H9 (cell line): ENCODE data around the gene WDR13. TPM values are rescaled to one million over a fixed set of nuclear protein-coding genes. Genes with fewer than 3 reads are reported as not detected.

Experiments used
- DNase-seq: peaks from one replicate; pipeline ENCODE4 v3.0.0-alpha.2; 2017
- H2AFZ ChIP-seq: one replicate; pipeline ENCODE4 v1.6.1; 2013; ENCODE audit warnings: mild to moderate bottlenecking, low read length, control low read depth, moderate library complexity
- H2AK5ac ChIP-seq: 2 replicates; pipeline ENCODE4 v1.6.1; 2013; ENCODE audit warnings: low read length, control low read depth, mixed read lengths; ENCODE audit not compliant: insufficient read length
- H2BK120ac ChIP-seq: one replicate; pipeline ENCODE4 v1.6.1; 2013; ENCODE audit warnings: low read depth, mild to moderate bottlenecking, low read length, control low read depth, inconsistent platforms; ENCODE audit not compliant: poor library complexity, severe bottlenecking
- H2BK12ac ChIP-seq: 2 replicates; pipeline ENCODE4 v1.6.1; 2013; ENCODE audit warnings: low read length, control low read depth, mixed read lengths, low read depth; ENCODE audit not compliant: insufficient read length
- H2BK15ac ChIP-seq: 2 replicates; pipeline ENCODE4 v1.6.1; 2013; ENCODE audit warnings: low read depth, low read length, control low read depth
- H2BK20ac ChIP-seq: one replicate; pipeline ENCODE4 v1.6.1; 2013; ENCODE audit warnings: low read depth, mild to moderate bottlenecking, low read length, control low read depth, inconsistent platforms; ENCODE audit not compliant: poor library complexity, severe bottlenecking
- H2BK5ac ChIP-seq: 2 replicates; pipeline ENCODE4 v1.6.1; 2013; ENCODE audit warnings: low read length, control low read depth, mixed read lengths; ENCODE audit not compliant: insufficient read length
- H3K14ac ChIP-seq: 2 replicates; pipeline ENCODE4 v1.6.1; 2013; ENCODE audit warnings: low read length, control low read depth; ENCODE audit not compliant: insufficient read depth
- H3K18ac ChIP-seq: 2 replicates; pipeline ENCODE4 v1.6.1; 2013; ENCODE audit warnings: low read depth, mild to moderate bottlenecking, mixed read lengths, low read length, control low read depth; ENCODE audit not compliant: insufficient read length
- H3K23ac ChIP-seq: 2 replicates; pipeline ENCODE4 v1.6.1; 2013; ENCODE audit warnings: low read length, control low read depth, mixed read lengths, low read depth; ENCODE audit not compliant: insufficient read length
- H3K23me2 ChIP-seq: 2 replicates; pipeline ENCODE4 v1.6.1; 2013; ENCODE audit warnings: low read depth, mild to moderate bottlenecking, mixed read lengths, low read length, control low read depth; ENCODE audit not compliant: insufficient read length, poor library complexity, severe bottlenecking
- H3K27ac ChIP-seq: 2 replicates; pipeline ENCODE4 v1.5.1; 2013; ENCODE audit warnings: low read length, control low read depth, mixed read lengths, low read depth; ENCODE audit not compliant: insufficient read length
- H3K27me3 ChIP-seq: 2 replicates; pipeline ENCODE4 v1.6.1; 2013; ENCODE audit warnings: low read length, control low read depth, inconsistent platforms; ENCODE audit not compliant: insufficient read depth
- H3K4ac ChIP-seq: 2 replicates; pipeline ENCODE4 v1.6.1; 2013; ENCODE audit warnings: low read depth, mild to moderate bottlenecking, control low read depth, inconsistent platforms, low read length, moderate library complexity
- H3K4me1 ChIP-seq: 2 replicates; pipeline ENCODE4 v1.6.1; 2013; ENCODE audit warnings: low read length, control low read depth, inconsistent platforms; ENCODE audit not compliant: insufficient read depth
- H3K4me2 ChIP-seq: 2 replicates; pipeline ENCODE4 v1.6.1; 2013; ENCODE audit warnings: low read length, control low read depth, mixed read lengths; ENCODE audit not compliant: insufficient read length, insufficient read depth
- H3K56ac ChIP-seq: 2 replicates; pipeline ENCODE4 v1.6.1; 2013; ENCODE audit warnings: low read depth, mild to moderate bottlenecking, mixed read lengths, low read length, control low read depth; ENCODE audit not compliant: insufficient read length
- H3K79me1 ChIP-seq: 2 replicates; pipeline ENCODE4 v1.6.1; 2013; ENCODE audit warnings: low read depth, mild to moderate bottlenecking, moderate library complexity, low read length, control low read depth, inconsistent platforms; ENCODE audit not compliant: insufficient read depth, poor library complexity, severe bottlenecking
- H3K79me2 ChIP-seq: 2 replicates; pipeline ENCODE4 v1.6.1; 2013; ENCODE audit warnings: low read length, control low read depth, inconsistent platforms; ENCODE audit not compliant: insufficient read depth
- H3K9ac ChIP-seq: 2 replicates; pipeline ENCODE4 v1.6.1; 2013; ENCODE audit warnings: low read length, control low read depth, mixed read lengths; ENCODE audit not compliant: insufficient read length; ENCODE audit errors: extremely low read depth
- H3K9me3 ChIP-seq: one replicate; pipeline ENCODE4 v1.6.1; 2013; ENCODE audit warnings: low read depth, low read length, inconsistent platforms; ENCODE audit not compliant: control insufficient read depth
- H3T11ph ChIP-seq: one replicate; pipeline ENCODE4 v1.6.1; 2013; ENCODE audit warnings: mild to moderate bottlenecking, low read length, control low read depth, inconsistent platforms
- H4K20me1 ChIP-seq: one replicate; pipeline ENCODE4 v1.6.1; 2013; ENCODE audit not compliant: control insufficient read depth, insufficient read length, insufficient read depth
- H4K5ac ChIP-seq: 2 replicates; pipeline ENCODE4 v1.6.1; 2013; ENCODE audit warnings: low read depth, mild to moderate bottlenecking, mixed read lengths, low read length, control low read depth; ENCODE audit not compliant: insufficient read length
- H4K8ac ChIP-seq: replicated peaks from 2 replicates; pipeline ENCODE4 v1.6.1; 2013; ENCODE audit warnings: low read length, control low read depth, mixed read lengths, low read depth; ENCODE audit not compliant: insufficient read length
- H4K91ac ChIP-seq: 2 replicates; pipeline ENCODE4 v1.6.1; 2013; ENCODE audit warnings: low read depth, mild to moderate bottlenecking, moderate library complexity, mixed read lengths, low read length, control low read depth; ENCODE audit not compliant: insufficient read length
- H3K27ac Mint-ChIP-seq, 3 experiments: 2 replicates in 2 of 3; 3 replicates in 1 of 3; pipeline ENCODE4 v1.8.0; 2020 to 2021; ENCODE audit warnings: mixed read lengths in 3 of 3, mild to moderate bottlenecking in 1 of 3, moderate library complexity in 1 of 3
- H3K27me3 Mint-ChIP-seq: 2 replicates; pipeline ENCODE4 v1.8.0; 2021; ENCODE audit warnings: low read depth, mild to moderate bottlenecking, moderate library complexity, mixed read lengths
- H3K36me3 Mint-ChIP-seq, 3 experiments: 2 replicates in 2 of 3; 3 replicates in 1 of 3; pipeline ENCODE4 v1.8.0; 2020 to 2021; ENCODE audit warnings: low read depth in 3 of 3, mixed read lengths in 3 of 3; ENCODE audit not compliant: insufficient read depth in 1 of 3
- H3K4me1 Mint-ChIP-seq, 2 experiments: 2 replicates each; pipeline ENCODE4 v1.8.0; 2020; ENCODE audit warnings: mixed read lengths in 2 of 2
- H3K4me3 Mint-ChIP-seq, 2 experiments: 2 replicates in 1 of 2; 3 replicates in 1 of 2; pipeline ENCODE4 v1.8.0; 2020 to 2021; ENCODE audit warnings: mild to moderate bottlenecking in 2 of 2, mixed read lengths in 2 of 2, moderate library complexity in 1 of 2
- H3K9me3 Mint-ChIP-seq, 2 experiments: 2 replicates in 1 of 2; 3 replicates in 1 of 2; pipeline ENCODE4 v1.8.0; 2020; ENCODE audit warnings: mild to moderate bottlenecking in 2 of 2, mixed read lengths in 2 of 2, moderate library complexity in 1 of 2
- CTCF ChIP-seq: fragments of 200-600 bp; sonication (generic); conservative IDR thresholded peaks from 3 replicates; pipeline ENCODE4 v1.8.0; 2021; ENCODE audit warnings: antibody characterized with exemption, mild to moderate bottlenecking
- WGBS: extraction: QIAGEN DNeasy Blood & Tissue Kit; methylation state at CpG from one replicate; pipeline ENCODE4 v1.1.7; 2013; ENCODE audit warnings: missing lambda C conversion rate, low lambda C conversion rate, mixed read lengths; ENCODE audit not compliant: insufficient read length; ENCODE audit errors: extremely low coverage; 5-methylcytosine and 5-hydroxymethylcytosine counted together
- total RNA-seq: library from RNA; stranded (reverse); gene quantifications from 2 replicates; pipeline ENCODE4 v1.2.1, GENCODE V29; 2021

The WDR13 gene
- total RNA-seq, 1 experiment from 2014 or later = 29.4 TPM

- no peak for DNase-seq
- Histone ChIP-seq H2BK120ac (no peak overlapping the region), H3K23ac (no peak overlapping the region), H3K79me2 (no peaks in the 10 kb centered on the region; the same call in 1 of the 2 replicates), H3K27me3 (no peaks in the 10 kb centered on the region), H3K4me1 (0 out of 2 replicates have a peak, but pooled peaks cover 2% of the 10 kb centered on the region), H4K91ac (no peak overlapping the region), H3K9ac (no peak overlapping the region), H2AK5ac (no peak overlapping the region), H4K8ac (no peak overlapping the region), H3K4me2 (no peak overlapping the region), H4K20me1 (no peaks in the 10 kb centered on the region), H3K27ac (no peak overlapping the region), H3T11ph (no peak overlapping the region), H3K14ac (no peak overlapping the region), H2BK12ac (no peak overlapping the region), H2AFZ (no peak overlapping the region), H3K9me3 (peaks cover 29% of the 10 kb centered on the region), H3K18ac (no peak overlapping the region), H3K4ac (no peak overlapping the region), H3K23me2 (peaks cover 4% of the 10 kb centered on the region), H2BK5ac (no peak overlapping the region), H2BK20ac (no peak overlapping the region), H3K79me1 (no peaks in the 10 kb centered on the region), H4K5ac (no peak overlapping the region), H2BK15ac (no peak overlapping the region; the same call in 1 of the 2 replicates), H3K56ac (no peak overlapping the region)
- H3K27me3 Mint-ChIP-seq = no peaks in the 10 kb centered on the region; the same call in none of the 2 replicates
- no CpG with 5 or more reads among the region's 6 CpGs for WGBS
- H3K4me1 Mint-ChIP-seq = peaks cover 0 to 11% of the 10 kb centered on the region in 2 experiments; a peak in 3 of 4 replicates
- no peak for TF ChIP-seq CTCF
- peaks cover 70 to 79% of the 10 kb centered on the region in 2 experiments for H3K9me3 Mint-ChIP-seq
- peak overlapping the region in 1 of 2 experiments; percentile 96; a peak in 3 of 5 replicates for H3K4me3 Mint-ChIP-seq
- H3K36me3 Mint-ChIP-seq = peaks cover 41 to 56% (median 52%) of the 10 kb centered on the region in 3 experiments
- H3K27ac Mint-ChIP-seq = no peak overlapping the region; a peak in 1 of 7 replicates
Observed at GRCh38 chrX:48576108-48576507, 21.2 kb upstream of the WDR13 start.
